KMS-11 (cell line): Measurements from ENCODE around the gene NPAS2.

ENCODE experiments used
- H2AFZ ChIP-seq: fragments of 200-600 bp; sonication (generic); 2 replicates; pipeline ENCODE4 v1.6.1; 2016; ENCODE audit warnings: antibody characterized with exemption, mixed run types, low read depth
- H3K27ac ChIP-seq: fragments of 200-600 bp; sonication (generic); 2 replicates; pipeline ENCODE4 v1.6.1; 2016; ENCODE audit warnings: mild to moderate bottlenecking, mixed run types
- H3K27me3 ChIP-seq: fragments of 200-600 bp; sonication (generic); 2 replicates; pipeline ENCODE4 v1.6.1; 2017; ENCODE audit warnings: mild to moderate bottlenecking, low read depth, mixed run types, moderate library complexity; ENCODE audit not compliant: insufficient read depth
- H3K36me3 ChIP-seq: fragments of 200-600 bp; sonication (generic); 2 replicates; pipeline ENCODE4 v1.6.1; 2017; ENCODE audit warnings: mild to moderate bottlenecking, mixed run types; ENCODE audit not compliant: insufficient read depth
- H3K4me1 ChIP-seq: fragments of 200-600 bp; sonication (generic); 2 replicates; pipeline ENCODE4 v1.6.1; 2016; ENCODE audit warnings: mild to moderate bottlenecking, low read depth, mixed run types; ENCODE audit not compliant: poor library complexity, severe bottlenecking
- H3K4me2 ChIP-seq: fragments of 200-600 bp; sonication (generic); 2 replicates; pipeline ENCODE4 v1.7.0; 2016; ENCODE audit warnings: mild to moderate bottlenecking, mixed run types
- H3K4me3 ChIP-seq: fragments of 200-600 bp; sonication (generic); IDR thresholded peaks from 2 replicates; pipeline ENCODE4 v1.6.1; 2017; ENCODE audit warnings: low read depth, low read length, mixed read lengths; ENCODE audit not compliant: insufficient read depth
- H3K79me2 ChIP-seq: fragments of 200-600 bp; sonication (generic); 2 replicates; pipeline ENCODE4 v1.6.1; 2016; ENCODE audit warnings: low read depth, mixed run types; ENCODE audit not compliant: insufficient read depth
- H3K9ac ChIP-seq: fragments of 200-600 bp; sonication (generic); 2 replicates; pipeline ENCODE4 v1.6.1; 2016; ENCODE audit warnings: mild to moderate bottlenecking, mixed run types
- H4K20me1 ChIP-seq: fragments of 200-600 bp; sonication (generic); 2 replicates; pipeline ENCODE4 v1.6.1; 2016; ENCODE audit warnings: mild to moderate bottlenecking, mixed run types; ENCODE audit not compliant: insufficient read depth
- CTCF ChIP-seq: fragments of 200-600 bp; sonication (generic); conservative IDR thresholded peaks from 2 replicates; pipeline ENCODE4 v1.6.1; 2017; ENCODE audit warnings: low read depth, mild to moderate bottlenecking, antibody characterized with exemption, low read length, moderate library complexity, mixed read lengths

The NPAS2 gene

GRCh38 chr2:100845141-100845991 is 25.4 kb downstream of the NPAS2 start:
- H2AFZ ChIP-seq = no peak overlapping the region
- no peaks in the 10 kb centered on the region for H3K27me3 ChIP-seq
- H3K9ac ChIP-seq = no peak overlapping the region
- H3K27ac ChIP-seq = no peak overlapping the region
- H3K79me2 ChIP-seq = no peaks in the 10 kb centered on the region
- H3K36me3 ChIP-seq = no peaks in the 10 kb centered on the region
- TF ChIP-seq CTCF = no peak
- H3K4me2 ChIP-seq = no peak overlapping the region
- H3K4me1 ChIP-seq = no peaks in the 10 kb centered on the region
- no peaks in the 10 kb centered on the region for H4K20me1 ChIP-seq
- no peak overlapping the region for H3K4me3 ChIP-seq

- H3K4me2 ChIP-seq = no peak overlapping the region
- no peaks in the 10 kb centered on the region for H4K20me1 ChIP-seq
- H3K79me2 ChIP-seq = no peaks in the 10 kb centered on the region
- H3K36me3 ChIP-seq = no peaks in the 10 kb centered on the region
- no peak overlapping the region for H3K9ac ChIP-seq
- H3K4me3 ChIP-seq = no peak overlapping the region
- no peak for TF ChIP-seq CTCF
- no peaks in the 10 kb centered on the region for H3K4me1 ChIP-seq
- H3K27me3 ChIP-seq = no peaks in the 10 kb centered on the region
- no peak overlapping the region for H3K27ac ChIP-seq
- no peak overlapping the region for H2AFZ ChIP-seq
These were observed 26.8 kb downstream of the NPAS2 start for GRCh38 chr2:100846716-100847115.

GRCh38 chr2:100852447-100852846 is 32.5 kb downstream of the NPAS2 start:
- Histone ChIP-seq H3K4me1 (no peaks in the 10 kb centered on the region), H3K79me2 (no peaks in the 10 kb centered on the region), H3K4me2 (no peak overlapping the region)

GRCh38 chr2:100852999-100853908 is 33.3 kb downstream of the NPAS2 start:
- no peak overlapping the region for H2AFZ ChIP-seq
- no peak overlapping the region for H3K4me2 ChIP-seq
- H4K20me1 ChIP-seq = no peaks in the 10 kb centered on the region
- no peaks in the 10 kb centered on the region for H3K79me2 ChIP-seq
- H3K36me3 ChIP-seq = no peaks in the 10 kb centered on the region
- no peak for TF ChIP-seq CTCF
- no peaks in the 10 kb centered on the region for H3K27me3 ChIP-seq
- no peaks in the 10 kb centered on the region for H3K4me1 ChIP-seq
- no peak overlapping the region for H3K27ac ChIP-seq
- H3K9ac ChIP-seq = no peak overlapping the region
- no peak overlapping the region for H3K4me3 ChIP-seq

More at GRCh38 chr2:100852447-100852846, 32.5 kb downstream of the NPAS2 start:
- TF ChIP-seq CTCF = no peak
- no peaks in the 10 kb centered on the region for H3K36me3 ChIP-seq
- no peak overlapping the region for H3K27ac ChIP-seq
- H3K4me3 ChIP-seq = no peak overlapping the region
- no peak overlapping the region for H2AFZ ChIP-seq
- H3K9ac ChIP-seq = no peak overlapping the region
- H4K20me1 ChIP-seq = no peaks in the 10 kb centered on the region
- no peaks in the 10 kb centered on the region for H3K27me3 ChIP-seq
